HepG2 (cell line): Measurements from ENCODE around the gene ELMOD3. TPM values are rescaled to one million over a fixed set of nuclear protein-coding genes. Genes with fewer than 3 reads are reported as not detected.
A peak's percentile ranks its signal among the peaks of the same experiment; 100 is the strongest.

ENCODE experiments used
- CBFB ChIP-seq: sonication (generic); formaldehyde crosslinking; IDR thresholded peaks from 2 replicates; pipeline ENCODE4 v1.4.0; 2020; ENCODE audit warnings: missing genetic modification reagents
- CHCHD3 ChIP-seq: sonication (generic); formaldehyde crosslinking; IDR thresholded peaks from 2 replicates; pipeline ENCODE4 v1.8.0; 2022; ENCODE audit warnings: mild to moderate bottlenecking, missing genetic modification reagents, moderate library complexity
- E2F5 ChIP-seq: sonication (generic); formaldehyde crosslinking; conservative IDR thresholded peaks from 2 replicates; pipeline ENCODE4 v1.4.0; 2020; ENCODE audit warnings: missing genetic modification reagents
- GPBP1L1 ChIP-seq: sonication (generic); formaldehyde crosslinking; IDR thresholded peaks from 2 replicates; pipeline ENCODE4 v1.5.0; 2020; ENCODE audit warnings: mild to moderate bottlenecking, missing genetic modification reagents
- MAX ChIP-seq: IDR thresholded peaks from 2 replicates; pipeline ENCODE4 v1.6.1; 2012; ENCODE audit warnings: inconsistent platforms
- NFKB2 ChIP-seq: sonication (generic); formaldehyde crosslinking; IDR thresholded peaks from 2 replicates; pipeline ENCODE4 v1.4.0; 2020; ENCODE audit warnings: missing genetic modification reagents, borderline replicate concordance
- TBL1XR1 ChIP-seq: fragments of 150-350 bp; IDR thresholded peaks from 2 replicates; pipeline ENCODE4 v1.6.1; 2014; ENCODE audit warnings: borderline replicate concordance, low read length; ENCODE audit not compliant: partially characterized antibody
- USF2 ChIP-seq, 2 experiments: sonication (generic) in 1 of 2; formaldehyde crosslinking in 1 of 2; IDR thresholded peaks; 2 replicates each; pipeline versions ENCODE4 v1.5.1 to v1.6.1; 2011 to 2020; ENCODE audit warnings: borderline replicate concordance in 1 of 2, low read depth in 1 of 2, low read length in 1 of 2, mild to moderate bottlenecking in 1 of 2, missing genetic modification reagents in 1 of 2, moderate library complexity in 1 of 2
- ZMYM3 ChIP-seq: sonication (generic); formaldehyde crosslinking; IDR thresholded peaks from 2 replicates; pipeline ENCODE4 v1.5.1; 2020; ENCODE audit warnings: mild to moderate bottlenecking, missing genetic modification reagents
- ZNF230 ChIP-seq: sonication (generic); formaldehyde crosslinking; IDR thresholded peaks from 2 replicates; pipeline ENCODE4 v1.4.0; 2020; ENCODE audit warnings: mild to moderate bottlenecking, missing genetic modification reagents
- ZNF253 ChIP-seq: sonication (generic); formaldehyde crosslinking; IDR thresholded peaks from 2 replicates; pipeline ENCODE4 v1.8.0; 2022; ENCODE audit warnings: mild to moderate bottlenecking, missing genetic modification reagents, borderline replicate concordance
- ZNF350 ChIP-seq: sonication (generic); formaldehyde crosslinking; IDR thresholded peaks from 2 replicates; pipeline ENCODE4 v1.4.0; 2020; ENCODE audit warnings: mild to moderate bottlenecking, low read depth, missing genetic modification reagents, borderline replicate concordance
- ZNF605 ChIP-seq: sonication (generic); formaldehyde crosslinking; IDR thresholded peaks from 2 replicates; pipeline ENCODE4 v1.8.0; 2022; ENCODE audit warnings: mild to moderate bottlenecking, missing genetic modification reagents
- ZNF646 ChIP-seq: sonication (generic); formaldehyde crosslinking; IDR thresholded peaks from 2 replicates; pipeline ENCODE4 v1.9.0; 2021; ENCODE audit warnings: mild to moderate bottlenecking, missing genetic modification reagents
- ZNF660 ChIP-seq: sonication (generic); formaldehyde crosslinking; IDR thresholded peaks from 2 replicates; pipeline ENCODE4 v1.5.1; 2020; ENCODE audit warnings: mild to moderate bottlenecking, low read depth, missing genetic modification reagents, borderline replicate concordance
- ZNF776 ChIP-seq: sonication (generic); formaldehyde crosslinking; IDR thresholded peaks from 2 replicates; pipeline ENCODE4 v1.4.0; 2020; ENCODE audit warnings: mild to moderate bottlenecking, missing genetic modification reagents
- ZNF879 ChIP-seq: sonication (generic); formaldehyde crosslinking; IDR thresholded peaks from 2 replicates; pipeline ENCODE4 v1.8.1; 2023; ENCODE audit warnings: missing genetic modification reagents
- polyA plus RNA-seq, 8 experiments: library from polyadenylated mRNA; depleted of rRNA in 3 of 8; stranded (reverse) in 7 of 8; unstranded in 1 of 8; fragments of >200 nt; fragmentation: Illumina TruSeq in 4 of 8; extraction: Trizol in 4 of 8; gene quantifications; 2 replicates each; pipeline versions ENCODE4 v1.2.1 to v1.2.3, GENCODE V29; 2011 to 2016; ENCODE audit warnings: low read depth in 4 of 8, missing spikeins in 1 of 8, mixed read lengths in 1 of 8; ENCODE audit not compliant: insufficient read depth in 1 of 8
- total RNA-seq, 5 experiments: library from RNA; depleted of rRNA; stranded (reverse); fragments of >200 nt; fragmentation: Illumina TruSeq; extraction: Trizol; gene quantifications; 2 replicates each; pipeline ENCODE4 v1.2.3, GENCODE V29; 2016; ENCODE audit warnings: low read depth in 1 of 5

Gene ELMOD3
- total and polyA plus RNA-seq, 2 of the 13 experiments (the other 11 are each of a cell fraction or from before 2014, with no cell fraction given) = 13.3 to 19.5 TPM

DNA sequence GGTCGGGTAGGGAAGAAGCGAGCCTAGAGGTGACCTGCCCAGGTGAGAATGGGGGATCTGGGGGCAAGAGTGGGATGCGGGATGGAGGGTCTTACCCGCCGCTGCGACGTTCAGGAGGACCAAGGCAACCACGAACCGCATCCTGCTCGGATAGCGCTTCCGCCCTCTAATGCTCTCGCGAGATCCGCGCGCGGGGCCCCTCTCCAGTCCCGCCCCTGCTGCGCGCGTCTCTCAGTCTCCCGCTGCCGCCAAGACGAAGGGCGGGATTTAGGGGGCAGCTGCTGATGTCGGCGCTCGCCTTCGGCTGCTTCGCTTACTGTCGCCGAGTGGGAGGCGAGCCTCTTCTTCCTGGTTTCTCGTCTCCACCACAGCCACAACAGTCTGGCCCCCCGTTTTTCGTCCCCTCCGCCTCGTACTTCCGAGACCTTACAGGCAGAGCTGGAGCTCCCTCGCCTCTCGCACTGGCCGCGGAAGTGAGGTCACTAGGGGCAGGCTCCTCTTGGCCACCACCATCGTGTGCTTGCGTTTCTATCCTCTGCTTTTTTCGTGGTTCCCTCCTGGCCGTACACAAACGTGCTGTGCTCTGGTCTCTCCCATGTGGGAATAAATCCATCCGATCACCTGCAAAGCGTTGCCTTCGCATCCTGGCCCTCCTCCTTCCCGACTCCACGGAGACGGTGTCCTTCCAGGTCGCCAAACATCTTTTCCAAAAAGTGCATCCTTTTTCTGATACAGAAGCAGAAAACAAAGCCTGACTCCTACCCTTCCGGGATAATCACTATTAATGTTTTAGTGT, 26.5 kb upstream of the ELMOD3 start, which contains the start of gene TGOLN2 (continued):
- TF ChIP-seq ZNF646 (CRISPR knock-in tag) (peak; percentile 54; the same call in 1 of the 2 replicates), USF2 (IDR thresholded peaks at IDR 0.05; ENCODE audit: low read depth, low read length) (no peak), USF2 (CRISPR knock-in tag; IDR thresholded peaks at IDR 0.05; ENCODE audit: borderline replicate concordance) (peak; percentile 28; the same call in 1 of the 2 replicates), ZNF605 (CRISPR knock-in tag) (peak; percentile 98), E2F5 (peak; percentile 73), ZMYM3 (CRISPR knock-in tag) (peak; percentile 75; the same call in 1 of the 2 replicates), ZNF253 (CRISPR knock-in tag) (0 out of 2 replicates have a peak, but pooled peaks have one; percentile 64), TBL1XR1 (no peak), ZNF660 (CRISPR knock-in tag) (peak; percentile 82), ZNF350 (CRISPR knock-in tag) (peak; percentile 98), MAX (peak; percentile 94), CHCHD3 (CRISPR knock-in tag) (peak; percentile 62; the same call in 1 of the 2 replicates), ZNF776 (peak; percentile 90), ZNF879 (CRISPR knock-in tag) (no peak; the same call in 1 of the 2 replicates), ZNF230 (CRISPR knock-in tag) (peak; percentile 96), CBFB (CRISPR knock-in tag) (peak; percentile 89), NFKB2 (CRISPR knock-in tag) (peak; percentile 98; the same call in 1 of the 2 replicates), GPBP1L1 (CRISPR knock-in tag) (no peak)
